GM19099 (cell line): Measurements from ENCODE around the gene WDR6.

Experiments used
- POLR2A ChIP-seq: IDR thresholded peaks from 3 replicates; pipeline ENCODE4 v1.6.1; 2011; ENCODE audit warnings: low read depth; ENCODE audit not compliant: insufficient read length; ENCODE audit errors: extremely low read depth

Gene WDR6

GRCh38 chr3:49017971-49018706 lies 10.9 kb downstream of the WDR6 start, which contains the start of gene DALRD3:
TSS of gene DALRD3 (minus strand) at chr3:49018580. CDS start at chr3:49018564, 16 bp downstream.
- peak; percentile 56 for TF ChIP-seq POLR2A

- no peak for TF ChIP-seq POLR2A
These were observed 11.5 kb downstream of the WDR6 start for GRCh38 chr3:49018707-49019006.

DNA sequence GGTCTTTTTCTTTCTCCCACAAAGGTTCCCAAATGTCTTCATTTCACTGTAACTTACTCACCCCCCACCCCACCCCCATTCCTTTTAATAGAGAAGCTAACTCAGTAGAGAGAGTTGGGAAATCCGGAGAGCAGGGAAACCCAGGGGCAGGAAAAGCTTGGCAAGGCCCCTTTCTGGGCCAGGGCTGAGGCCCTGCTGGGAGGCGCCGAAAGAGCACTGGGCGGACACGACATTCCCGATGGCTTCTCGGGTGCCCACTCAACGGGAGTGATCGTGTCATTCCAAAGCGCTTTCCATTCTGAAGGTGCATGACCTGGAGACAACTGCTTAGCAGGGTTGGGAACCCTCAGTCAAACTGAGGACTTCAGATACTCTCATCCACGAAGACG lies 12.7 kb downstream of the WDR6 start:
- TF ChIP-seq POLR2A, result no peak

- TF ChIP-seq POLR2A, result no peak
These were observed 13.4 kb downstream of the WDR6 start for GRCh38 chr3:49020330-49021212.

DNA sequence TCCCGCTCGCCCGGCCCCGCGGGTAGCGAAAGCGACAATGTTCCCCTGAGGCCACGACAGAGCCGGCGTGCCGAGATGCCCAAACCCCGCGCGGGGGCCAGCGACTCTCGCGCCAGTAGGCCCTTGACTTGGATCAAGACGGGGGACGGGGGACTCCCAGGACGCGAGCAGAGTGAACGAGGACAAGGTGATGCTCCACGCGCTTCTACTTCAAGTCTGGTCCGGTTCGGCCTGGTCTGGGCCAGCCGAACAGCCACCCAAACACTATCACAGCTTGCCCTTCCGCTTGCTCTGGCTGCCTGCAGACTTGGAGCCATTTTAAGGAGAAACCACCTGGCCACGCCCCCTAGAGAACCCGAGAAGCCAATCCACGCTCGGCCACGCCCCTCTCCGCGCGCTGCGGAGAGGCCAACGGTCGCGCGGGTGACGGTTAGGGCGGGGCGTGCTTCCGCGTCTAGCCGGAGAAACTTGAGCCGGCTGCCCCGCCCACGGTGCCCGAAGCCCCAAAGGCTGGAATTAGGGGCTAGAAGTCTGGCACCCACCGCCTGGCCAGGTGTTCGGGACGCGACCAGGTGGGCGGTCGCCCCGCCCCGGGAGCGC lies 14.1 kb downstream of the WDR6 start:
- TF ChIP-seq POLR2A, result peak; percentile 100

- TF ChIP-seq POLR2A, result peak; percentile 94
These were observed 14.9 kb downstream of the WDR6 start, which contains the start of gene NDUFAF3 for GRCh38 chr3:49021813-49022687. TSS of gene NDUFAF3 (plus strand) at chr3:49022121. CDS start at chr3:49022145, 24 bp downstream.

GRCh38 chr3:49022688-49023171 lies 15.5 kb downstream of the WDR6 start:
- no peak for TF ChIP-seq POLR2A

- TF ChIP-seq POLR2A, result no peak
These were observed 16.6 kb downstream of the WDR6 start for GRCh38 chr3:49023775-49024174.

DNA sequence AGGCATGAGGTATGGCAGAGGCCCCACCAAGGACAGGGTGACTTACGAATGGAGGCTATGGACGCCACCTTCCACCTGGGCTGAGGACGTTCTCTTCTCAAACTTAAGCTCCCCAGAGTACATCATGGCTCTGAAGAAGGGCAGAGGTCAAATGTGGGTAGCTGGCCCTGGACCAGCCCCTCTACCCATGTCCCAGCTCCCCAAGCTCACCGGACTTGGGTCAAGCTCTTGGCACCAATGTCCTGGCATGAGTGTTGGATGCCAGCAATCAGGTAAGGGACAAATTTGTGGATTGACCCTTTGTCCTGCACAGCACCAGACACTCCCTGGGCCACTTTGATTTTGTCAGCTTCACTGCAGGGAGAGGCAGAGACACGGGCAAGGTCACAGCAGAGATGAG lies 17.3 kb downstream of the WDR6 start:
- TF ChIP-seq POLR2A, result peak; percentile 29

DNA sequence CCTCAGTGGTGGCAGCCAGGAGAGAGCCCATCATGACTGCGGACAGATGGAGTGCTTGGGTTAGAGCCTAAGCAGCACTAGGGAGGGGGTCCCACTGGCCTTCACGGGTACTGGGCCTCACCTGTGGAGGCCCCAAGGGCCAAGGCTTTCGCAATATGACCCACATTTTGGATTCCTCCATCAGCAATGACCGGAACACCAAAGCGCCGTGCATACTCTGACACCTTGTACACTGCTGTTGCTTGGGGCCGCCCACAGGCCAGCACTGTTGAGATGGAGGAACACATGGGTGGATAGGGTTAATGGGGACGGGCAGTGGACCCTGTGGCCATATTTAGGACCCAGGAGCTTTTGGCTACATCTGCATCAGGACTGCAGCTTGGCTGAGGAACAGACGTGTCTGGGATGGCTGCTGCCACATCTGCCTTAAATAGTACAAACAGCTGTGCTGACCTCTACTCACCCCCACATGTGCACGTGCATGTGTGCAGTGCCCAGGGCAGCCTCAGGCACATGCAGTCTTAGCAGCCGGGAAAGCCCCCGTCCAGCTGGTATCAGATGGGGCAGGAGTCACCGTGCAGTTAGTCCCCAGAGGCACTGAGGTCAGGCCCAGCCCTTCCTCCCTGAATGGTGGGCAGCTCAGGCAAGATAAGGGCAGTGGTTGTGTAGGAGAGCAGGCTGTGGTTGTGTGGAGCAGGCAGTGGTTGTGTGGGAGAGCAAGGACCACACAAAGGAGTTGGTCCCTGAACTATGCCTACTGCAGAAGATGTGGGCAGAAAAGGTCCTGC lies 18.0 kb downstream of the WDR6 start:
- TF ChIP-seq POLR2A, result peak; percentile 36

DNA sequence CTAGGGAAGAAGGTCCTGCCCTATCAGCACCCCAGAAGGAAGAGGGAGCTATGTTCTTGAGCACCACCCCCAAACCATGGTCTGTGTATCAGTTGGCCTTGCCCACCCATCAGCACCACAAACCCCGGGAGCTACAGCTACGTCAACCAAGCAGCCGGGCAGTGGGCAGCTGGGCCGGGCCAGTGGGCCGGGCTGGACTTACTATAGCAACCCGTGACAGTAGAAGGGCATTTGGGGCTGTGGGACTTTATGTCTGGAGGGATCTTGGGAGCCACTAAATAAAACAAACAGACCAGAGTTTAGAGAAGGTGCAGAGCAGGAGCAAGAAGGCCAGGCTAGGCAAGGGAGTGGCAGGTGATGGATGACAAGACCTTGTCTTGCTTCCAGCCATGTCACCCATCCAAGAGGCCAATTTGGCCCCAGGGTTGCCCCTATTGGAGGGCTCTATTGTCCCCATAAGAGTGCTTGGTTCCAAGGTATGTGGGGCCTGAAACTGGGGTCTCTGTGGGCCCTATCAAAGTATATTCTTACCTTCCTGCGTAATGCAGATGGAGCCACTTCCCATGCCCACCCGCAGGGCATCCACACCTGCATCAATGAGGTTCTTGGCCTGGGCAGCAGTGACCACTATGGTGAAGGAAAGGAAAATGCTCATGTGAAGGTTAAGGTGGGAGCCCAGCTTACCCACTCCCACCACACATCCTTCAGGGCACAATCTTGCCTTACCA lies 18.8 kb downstream of the WDR6 start:
- TF ChIP-seq POLR2A, result no peak

GRCh38 chr3:49026536-49026935 lies 19.3 kb downstream of the WDR6 start:
- TF ChIP-seq POLR2A, result no peak

- TF ChIP-seq POLR2A, result no peak
These were observed 20.4 kb downstream of the WDR6 start for GRCh38 chr3:49027634-49028033.

- TF ChIP-seq POLR2A, result no peak
These were observed 21.1 kb downstream of the WDR6 start for GRCh38 chr3:49028298-49028672.
